Gastrocnemius medialis (tissue), 4 donors: ENCODE data around the gene CACNA1D.

ENCODE experiments used
- CTCF ChIP-seq, 5 experiments: fragments of 450-650 bp in 3 of 5; fragments of 200-600 bp in 2 of 5; sonication (generic) in 2 of 5; IDR thresholded peaks in 4 of 5; conservative IDR thresholded peaks in 1 of 5; 1 replicate in 4 of 5; 2 replicates in 1 of 5; pipeline ENCODE4 v1.5.1; 2016 to 2019; ENCODE audit warnings: antibody characterized with exemption in 5 of 5, mild to moderate bottlenecking in 3 of 5, moderate library complexity in 3 of 5
- POLR2A ChIP-seq, 2 donors: fragments of 450-650 bp; IDR thresholded peaks; one replicate each; pipeline ENCODE4 v1.6.1; 2017; ENCODE audit warnings: antibody characterized with exemption in 2 of 2, mild to moderate bottlenecking in 2 of 2, moderate library complexity in 2 of 2

GRCh38 chr3:53805463-53806159 lies 311.2 kb downstream of the CACNA1D start:
- no peak for TF ChIP-seq CTCF (IDR thresholded peaks at IDR 0.05 in 4 of 5, conservative IDR thresholded peaks at IDR 0.05 in 1 of 5)
- no peak for TF ChIP-seq POLR2A (IDR thresholded peaks at IDR 0.05)
